ENCODE measurements around the gene CASQ2. TPM values are rescaled to one million over a fixed set of nuclear protein-coding genes. Genes with fewer than 3 reads are reported as not detected.

Gene CASQ2
- total RNA-seq, 1 experiment from 2014 or later, result not detected

DNA sequence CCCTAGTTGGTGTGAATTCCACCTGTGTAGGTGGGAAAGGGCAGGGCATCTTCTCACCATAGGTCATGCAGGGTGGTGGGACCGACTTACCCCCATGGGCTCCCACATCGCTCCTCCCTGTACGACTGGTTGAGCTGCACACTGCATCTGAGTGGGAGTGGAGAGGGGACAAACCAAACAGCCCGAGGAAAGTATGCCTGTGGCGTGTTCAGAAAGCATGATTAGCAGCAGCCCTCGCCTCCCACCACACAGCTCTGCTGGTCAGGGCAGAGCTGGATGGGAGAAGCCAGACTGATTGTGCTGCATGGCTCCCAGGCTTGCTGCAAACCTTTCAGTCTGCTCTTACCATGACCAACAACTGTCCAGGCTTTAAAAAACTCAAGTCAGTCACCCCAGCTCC, 102.3 kb downstream of the CASQ2 start (continued):
- TF ChIP-seq, protein P1, sequence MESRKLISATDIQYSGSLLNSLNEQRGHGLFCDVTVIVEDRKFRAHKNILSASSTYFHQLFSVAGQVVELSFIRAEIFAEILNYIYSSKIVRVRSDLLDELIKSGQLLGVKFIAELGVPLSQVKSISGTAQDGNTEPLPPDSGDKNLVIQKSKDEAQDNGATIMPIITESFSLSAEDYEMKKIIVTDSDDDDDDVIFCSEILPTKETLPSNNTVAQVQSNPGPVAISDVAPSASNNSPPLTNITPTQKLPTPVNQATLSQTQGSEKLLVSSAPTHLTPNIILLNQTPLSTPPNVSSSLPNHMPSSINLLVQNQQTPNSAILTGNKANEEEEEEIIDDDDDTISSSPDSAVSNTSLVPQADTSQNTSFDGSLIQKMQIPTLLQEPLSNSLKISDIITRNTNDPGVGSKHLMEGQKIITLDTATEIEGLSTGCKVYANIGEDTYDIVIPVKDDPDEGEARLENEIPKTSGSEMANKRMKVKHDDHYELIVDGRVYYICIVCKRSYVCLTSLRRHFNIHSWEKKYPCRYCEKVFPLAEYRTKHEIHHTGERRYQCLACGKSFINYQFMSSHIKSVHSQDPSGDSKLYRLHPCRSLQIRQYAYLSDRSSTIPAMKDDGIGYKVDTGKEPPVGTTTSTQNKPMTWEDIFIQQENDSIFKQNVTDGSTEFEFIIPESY (IDR thresholded peaks at IDR 0.05; ENCODE audit: extremely low read depth, insufficient replicate concordance, low read length), result no peak
- TF ChIP-seq RAD21 (IDR thresholded peaks at IDR 0.05; ENCODE audit: low read depth), result no peak
- TF ChIP-seq EGR1 (IDR thresholded peaks at IDR 0.05; ENCODE audit: low read depth), result no peak
- TF ChIP-seq EZH2phosphoT487 (IDR thresholded peaks at IDR 0.05; ENCODE audit: borderline replicate concordance), result no peak
- TF ChIP-seq, protein P2, sequence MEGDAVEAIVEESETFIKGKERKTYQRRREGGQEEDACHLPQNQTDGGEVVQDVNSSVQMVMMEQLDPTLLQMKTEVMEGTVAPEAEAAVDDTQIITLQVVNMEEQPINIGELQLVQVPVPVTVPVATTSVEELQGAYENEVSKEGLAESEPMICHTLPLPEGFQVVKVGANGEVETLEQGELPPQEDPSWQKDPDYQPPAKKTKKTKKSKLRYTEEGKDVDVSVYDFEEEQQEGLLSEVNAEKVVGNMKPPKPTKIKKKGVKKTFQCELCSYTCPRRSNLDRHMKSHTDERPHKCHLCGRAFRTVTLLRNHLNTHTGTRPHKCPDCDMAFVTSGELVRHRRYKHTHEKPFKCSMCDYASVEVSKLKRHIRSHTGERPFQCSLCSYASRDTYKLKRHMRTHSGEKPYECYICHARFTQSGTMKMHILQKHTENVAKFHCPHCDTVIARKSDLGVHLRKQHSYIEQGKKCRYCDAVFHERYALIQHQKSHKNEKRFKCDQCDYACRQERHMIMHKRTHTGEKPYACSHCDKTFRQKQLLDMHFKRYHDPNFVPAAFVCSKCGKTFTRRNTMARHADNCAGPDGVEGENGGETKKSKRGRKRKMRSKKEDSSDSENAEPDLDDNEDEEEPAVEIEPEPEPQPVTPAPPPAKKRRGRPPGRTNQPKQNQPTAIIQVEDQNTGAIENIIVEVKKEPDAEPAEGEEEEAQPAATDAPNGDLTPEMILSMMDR (IDR thresholded peaks at IDR 0.05 in 2 of 3, conservative IDR thresholded peaks at IDR 0.05 in 1 of 3; ENCODE audit: borderline replicate concordance in 1 of 3, insufficient read depth in 1 of 3, low read depth in 2 of 3, low read length in 2 of 3), result no peak
- TF ChIP-seq YY1 (IDR thresholded peaks at IDR 0.05; ENCODE audit: extremely low read depth, insufficient replicate concordance, low read depth, low read length), result no peak
- no peak for TF ChIP-seq SIN3A (IDR thresholded peaks at IDR 0.05; ENCODE audit: low read depth)
- no peak for TF ChIP-seq CEBPB (IDR thresholded peaks at IDR 0.05; ENCODE audit: low read depth)
- no peak for TF ChIP-seq EZH2 (IDR thresholded peaks at IDR 0.05)
- TF ChIP-seq ZFX (IDR thresholded peaks at IDR 0.05), result no peak
- TF ChIP-seq POLR2A (IDR thresholded peaks at IDR 0.05; ENCODE audit: borderline replicate concordance, extremely low read depth, insufficient read depth, insufficient read length), result no peak
- no peak for TF ChIP-seq FOSL1 (IDR thresholded peaks at IDR 0.05; ENCODE audit: low read depth)
- no peak for TF ChIP-seq POLR2AphosphoS5 (IDR thresholded peaks at IDR 0.05; ENCODE audit: low read depth, low read length)
